ENCODE measurements around the gene TBC1D2.

DNA sequence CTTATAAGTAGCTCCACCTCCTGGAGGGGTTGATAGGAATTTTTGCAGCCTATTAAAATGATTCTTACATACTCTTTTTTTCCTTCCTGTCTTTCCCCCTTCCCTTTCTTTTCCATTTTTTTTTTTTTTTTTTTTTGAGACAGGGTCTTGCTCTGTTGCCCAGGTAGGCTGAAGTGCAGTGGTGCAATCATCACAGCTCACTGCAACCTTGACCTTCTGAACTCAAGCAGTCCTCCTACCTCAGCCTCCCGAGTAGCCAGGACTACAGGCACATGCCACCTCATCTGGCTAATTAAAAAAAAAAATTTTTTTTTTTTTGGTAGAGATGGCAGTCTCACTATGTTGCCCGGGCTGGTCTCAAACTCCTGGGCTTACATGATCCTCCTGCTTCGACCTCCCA lies 4.3 kb upstream of the TBC1D2 start:
- TF ChIP-seq, protein P1, sequence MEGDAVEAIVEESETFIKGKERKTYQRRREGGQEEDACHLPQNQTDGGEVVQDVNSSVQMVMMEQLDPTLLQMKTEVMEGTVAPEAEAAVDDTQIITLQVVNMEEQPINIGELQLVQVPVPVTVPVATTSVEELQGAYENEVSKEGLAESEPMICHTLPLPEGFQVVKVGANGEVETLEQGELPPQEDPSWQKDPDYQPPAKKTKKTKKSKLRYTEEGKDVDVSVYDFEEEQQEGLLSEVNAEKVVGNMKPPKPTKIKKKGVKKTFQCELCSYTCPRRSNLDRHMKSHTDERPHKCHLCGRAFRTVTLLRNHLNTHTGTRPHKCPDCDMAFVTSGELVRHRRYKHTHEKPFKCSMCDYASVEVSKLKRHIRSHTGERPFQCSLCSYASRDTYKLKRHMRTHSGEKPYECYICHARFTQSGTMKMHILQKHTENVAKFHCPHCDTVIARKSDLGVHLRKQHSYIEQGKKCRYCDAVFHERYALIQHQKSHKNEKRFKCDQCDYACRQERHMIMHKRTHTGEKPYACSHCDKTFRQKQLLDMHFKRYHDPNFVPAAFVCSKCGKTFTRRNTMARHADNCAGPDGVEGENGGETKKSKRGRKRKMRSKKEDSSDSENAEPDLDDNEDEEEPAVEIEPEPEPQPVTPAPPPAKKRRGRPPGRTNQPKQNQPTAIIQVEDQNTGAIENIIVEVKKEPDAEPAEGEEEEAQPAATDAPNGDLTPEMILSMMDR (IDR thresholded peaks at IDR 0.05), result no peak
- TF ChIP-seq POLR2A (IDR thresholded peaks at IDR 0.05), result no peak
